Large intestine (tissue), 3 donors: ENCODE data around the gene UPK3A. TPM values are rescaled to one million over a fixed set of nuclear protein-coding genes. Genes with fewer than 3 reads are reported as not detected.
"Not testable (repeated sequence)": the region's sequence is repeated elsewhere in the genome, so short reads cannot be mapped to it uniquely, and the experiment has no call there.

ENCODE experiments used
- DNase-seq, 2 donors: peaks; one replicate each; pipeline versions ENCODE4 v3.0.0 to v3.0.0-alpha.2; 2013
- H3K27ac ChIP-seq: one replicate; pipeline ENCODE4 v1.5.1; 2013; ENCODE audit warnings: low read length
- H3K27me3 ChIP-seq: 2 replicates; pipeline ENCODE4 v1.6.1; 2013; ENCODE audit warnings: low read length; ENCODE audit not compliant: control insufficient read depth, insufficient read depth
- H3K36me3 ChIP-seq: 2 replicates; pipeline ENCODE4 v1.6.1; 2013; ENCODE audit warnings: low read length; ENCODE audit not compliant: control insufficient read depth, insufficient read depth
- H3K4me1 ChIP-seq: one replicate; pipeline ENCODE4 v1.6.1; 2013; ENCODE audit warnings: low read length; ENCODE audit not compliant: control insufficient read depth, insufficient read depth
- H3K4me3 ChIP-seq: one replicate; pipeline ENCODE4 v1.5.1; 2013; ENCODE audit warnings: low read length
- H3K9me3 ChIP-seq: one replicate; pipeline ENCODE4 v1.6.1; 2013; ENCODE audit warnings: mild to moderate bottlenecking, low read depth, low read length, moderate library complexity; ENCODE audit not compliant: control insufficient read depth
- WGBS: methylation state at CpG from one replicate; pipeline ENCODE4 v1.1.5; 2013; ENCODE audit warnings: low lambda C conversion rate; ENCODE audit not compliant: insufficient coverage; 5-methylcytosine and 5-hydroxymethylcytosine counted together
- polyA plus RNA-seq: library from polyadenylated mRNA; unstranded; fragments of 120-200 nt; gene quantifications from one replicate; pipeline ENCODE4 v1.2.1, GENCODE V29; 2013

The UPK3A gene
- polyA plus RNA-seq, 1 donor: 113 TPM

GRCh38 chr22:45317551-45318167, 32.9 kb downstream of the UPK3A start:
- Histone ChIP-seq H3K4me1 (peaks cover 34% of the 10 kb centered on the region), H3K27ac (peak overlapping the region; percentile 64), H3K27me3 (no peaks in the 10 kb centered on the region), H3K9me3 (no peaks in the 10 kb centered on the region), H3K36me3 (peaks cover 9% of the 10 kb centered on the region), H3K4me3 (no peak overlapping the region)
- WGBS: no CpG with 5 or more reads among the region's 19 CpGs
- DNase-seq: peak; percentile 60 to 80

- peaks cover 14% of the 10 kb centered on the region for H3K36me3 ChIP-seq
- no CpG with 5 or more reads among the region's 8 CpGs for WGBS
- H3K4me1 ChIP-seq: peaks cover 32% of the 10 kb centered on the region
- DNase-seq: peak; percentile 74
- H3K9me3 ChIP-seq: no peaks in the 10 kb centered on the region
- H3K4me3 ChIP-seq: no peak overlapping the region
- peak overlapping the region; percentile 64 for H3K27ac ChIP-seq
- no peaks in the 10 kb centered on the region for H3K27me3 ChIP-seq
Observed at GRCh38 chr22:45318168-45318557, 33.4 kb downstream of the UPK3A start.

GRCh38 chr22:45318558-45319323, 34.0 kb downstream of the UPK3A start:
- no peaks in the 10 kb centered on the region for H3K27me3 ChIP-seq
- WGBS: 90% methylated on average over 3 of the region's 12 CpGs
- H3K4me1 ChIP-seq: peaks cover 28% of the 10 kb centered on the region
- no peak for DNase-seq
- H3K9me3 ChIP-seq: no peaks in the 10 kb centered on the region
- H3K27ac ChIP-seq: peak overlapping the region; percentile 64
- no peak overlapping the region for H3K4me3 ChIP-seq
- peaks cover 20% of the 10 kb centered on the region for H3K36me3 ChIP-seq

GRCh38 chr22:45319324-45319685, 34.6 kb downstream of the UPK3A start:
- Histone ChIP-seq H3K4me1 (peaks cover 23% of the 10 kb centered on the region), H3K9me3 (no peaks in the 10 kb centered on the region), H3K36me3 (peaks cover 26% of the 10 kb centered on the region), H3K27me3 (no peaks in the 10 kb centered on the region), H3K4me3 (no peak overlapping the region), H3K27ac (peak overlapping the region; percentile 64)
- DNase-seq: peak in 1 of 2 donors; percentile 31
- no CpG with 5 or more reads among the region's 5 CpGs for WGBS

GRCh38 chr22:45320357-45320976, 35.7 kb downstream of the UPK3A start:
- no peak for DNase-seq
- Histone ChIP-seq H3K27me3 (no peaks in the 10 kb centered on the region), H3K9me3 (no peaks in the 10 kb centered on the region), H3K27ac (no peak overlapping the region), H3K36me3 (peaks cover 37% of the 10 kb centered on the region), H3K4me1 (peaks cover 15% of the 10 kb centered on the region), H3K4me3 (no peak overlapping the region)
- 100% methylated on average over 2 of the region's 9 CpGs for WGBS

- Histone ChIP-seq H3K4me3 (no peak overlapping the region), H3K4me1 (peaks cover 15% of the 10 kb centered on the region), H3K27me3 (no peaks in the 10 kb centered on the region), H3K9me3 (no peaks in the 10 kb centered on the region), H3K36me3 (peaks cover 44% of the 10 kb centered on the region), H3K27ac (no peak overlapping the region)
- no CpG with 5 or more reads among the region's 12 CpGs for WGBS
- DNase-seq: no peak
Observed at GRCh38 chr22:45321827-45322226, 37.1 kb downstream of the UPK3A start.

- Histone ChIP-seq H3K36me3 (peaks cover 53% of the 10 kb centered on the region), H3K4me3 (no peak overlapping the region), H3K27ac (no peak overlapping the region), H3K4me1 (peaks cover 9% of the 10 kb centered on the region), H3K9me3 (no peaks in the 10 kb centered on the region), H3K27me3 (no peaks in the 10 kb centered on the region)
- WGBS: no CpG with 5 or more reads among the region's 24 CpGs
- DNase-seq: no peak
Observed at GRCh38 chr22:45322873-45323525, 38.2 kb downstream of the UPK3A start.

- Histone ChIP-seq H3K9me3 (no peaks in the 10 kb centered on the region), H3K4me1 (peaks cover 3% of the 10 kb centered on the region), H3K27ac (no peak overlapping the region), H3K27me3 (no peaks in the 10 kb centered on the region), H3K4me3 (no peak overlapping the region), H3K36me3 (peaks cover 57% of the 10 kb centered on the region)
- no CpG with 5 or more reads among the region's 7 CpGs for WGBS
- DNase-seq: no peak
Observed at GRCh38 chr22:45323695-45324094, 38.9 kb downstream of the UPK3A start.

GRCh38 chr22:45324311-45324711, 39.6 kb downstream of the UPK3A start:
- no CpG with 5 or more reads among the region's 12 CpGs for WGBS
- peaks cover 61% of the 10 kb centered on the region for H3K36me3 ChIP-seq
- H3K27ac ChIP-seq: no peak overlapping the region
- H3K9me3 ChIP-seq: no peaks in the 10 kb centered on the region
- DNase-seq: no peak
- no peak overlapping the region for H3K4me3 ChIP-seq
- H3K4me1 ChIP-seq: peaks cover 1% of the 10 kb centered on the region
- H3K27me3 ChIP-seq: no peaks in the 10 kb centered on the region

- not testable (repeated sequence) for H3K9me3 ChIP-seq, H3K27ac ChIP-seq, H3K4me3 ChIP-seq, H3K27me3 ChIP-seq, H3K4me1 ChIP-seq, DNase-seq
- H3K36me3 ChIP-seq: peaks cover 80% of the 10 kb centered on the region
- WGBS: no CpG with 5 or more reads among the region's 8 CpGs
Observed at GRCh38 chr22:45328261-45328660, 43.5 kb downstream of the UPK3A start.
